Loucy (cell line): Measurements from ENCODE around the gene RPTOR.

ENCODE experiments used
- EZH2phosphoT487 ChIP-seq: fragments of 200-600 bp; IDR thresholded peaks from 2 replicates; pipeline ENCODE4 v1.6.1; 2018; ENCODE audit warnings: antibody characterized with exemption, mild to moderate bottlenecking, moderate library complexity, borderline replicate concordance
- TF ChIP-seq, protein P1 (sequence below): fragments of 200-600 bp; sonication (generic); conservative IDR thresholded peaks from 2 replicates; pipeline ENCODE4 v1.5.1; 2014; ENCODE audit warnings: mild to moderate bottlenecking, antibody characterized with exemption, low read length

DNA sequence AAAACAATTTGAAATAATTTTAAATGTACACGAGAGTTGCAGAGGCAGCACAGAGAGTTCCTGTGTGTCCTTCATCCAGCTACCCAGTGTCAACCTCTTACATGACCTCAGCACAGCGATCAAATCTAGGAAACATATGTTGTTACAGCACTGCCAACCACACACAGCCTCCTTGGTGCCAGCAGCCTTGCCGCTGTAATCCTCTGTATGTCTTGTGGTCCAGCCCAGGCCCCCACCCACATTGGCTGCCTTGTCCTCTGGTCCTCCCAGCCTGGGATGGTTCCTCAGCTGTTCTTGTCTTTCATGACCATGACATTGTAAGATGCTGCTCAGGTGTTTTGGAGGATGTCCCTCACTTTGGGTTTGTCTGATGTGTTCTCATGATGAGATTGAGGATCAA, 178.0 kb downstream of the RPTOR start:
- TF ChIP-seq EZH2phosphoT487, result no peak
- TF ChIP-seq, protein P1, sequence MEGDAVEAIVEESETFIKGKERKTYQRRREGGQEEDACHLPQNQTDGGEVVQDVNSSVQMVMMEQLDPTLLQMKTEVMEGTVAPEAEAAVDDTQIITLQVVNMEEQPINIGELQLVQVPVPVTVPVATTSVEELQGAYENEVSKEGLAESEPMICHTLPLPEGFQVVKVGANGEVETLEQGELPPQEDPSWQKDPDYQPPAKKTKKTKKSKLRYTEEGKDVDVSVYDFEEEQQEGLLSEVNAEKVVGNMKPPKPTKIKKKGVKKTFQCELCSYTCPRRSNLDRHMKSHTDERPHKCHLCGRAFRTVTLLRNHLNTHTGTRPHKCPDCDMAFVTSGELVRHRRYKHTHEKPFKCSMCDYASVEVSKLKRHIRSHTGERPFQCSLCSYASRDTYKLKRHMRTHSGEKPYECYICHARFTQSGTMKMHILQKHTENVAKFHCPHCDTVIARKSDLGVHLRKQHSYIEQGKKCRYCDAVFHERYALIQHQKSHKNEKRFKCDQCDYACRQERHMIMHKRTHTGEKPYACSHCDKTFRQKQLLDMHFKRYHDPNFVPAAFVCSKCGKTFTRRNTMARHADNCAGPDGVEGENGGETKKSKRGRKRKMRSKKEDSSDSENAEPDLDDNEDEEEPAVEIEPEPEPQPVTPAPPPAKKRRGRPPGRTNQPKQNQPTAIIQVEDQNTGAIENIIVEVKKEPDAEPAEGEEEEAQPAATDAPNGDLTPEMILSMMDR, result no peak
